IPS-15b (cell line): ENCODE results near the gene PHF21A.
A peak's percentile ranks its signal among the peaks of the same experiment; 100 is the strongest.

Experiments
- H3K27me3 ChIP-seq: one replicate; pipeline ENCODE4 v1.6.1; 2013; ENCODE audit warnings: low read length; ENCODE audit not compliant: control insufficient read depth, insufficient read depth
- H3K36me3 ChIP-seq: one replicate; pipeline ENCODE4 v1.6.1; 2013; ENCODE audit warnings: low read length; ENCODE audit not compliant: control insufficient read depth, insufficient read depth
- H3K4me1 ChIP-seq: one replicate; pipeline ENCODE4 v1.6.1; 2013; ENCODE audit warnings: mild to moderate bottlenecking, low read length; ENCODE audit not compliant: control insufficient read depth, insufficient read depth
- H3K4me3 ChIP-seq: one replicate; pipeline ENCODE4 v1.5.1; 2013; ENCODE audit warnings: low read depth, low read length
- H3K9ac ChIP-seq: one replicate; pipeline ENCODE4 v1.6.1; 2013; ENCODE audit warnings: low read depth, mild to moderate bottlenecking, low read length
- H3K9me3 ChIP-seq: one replicate; pipeline ENCODE4 v1.6.1; 2013; ENCODE audit warnings: mild to moderate bottlenecking, low read length; ENCODE audit not compliant: control insufficient read depth, insufficient read depth

PHF21A gene

DNA sequence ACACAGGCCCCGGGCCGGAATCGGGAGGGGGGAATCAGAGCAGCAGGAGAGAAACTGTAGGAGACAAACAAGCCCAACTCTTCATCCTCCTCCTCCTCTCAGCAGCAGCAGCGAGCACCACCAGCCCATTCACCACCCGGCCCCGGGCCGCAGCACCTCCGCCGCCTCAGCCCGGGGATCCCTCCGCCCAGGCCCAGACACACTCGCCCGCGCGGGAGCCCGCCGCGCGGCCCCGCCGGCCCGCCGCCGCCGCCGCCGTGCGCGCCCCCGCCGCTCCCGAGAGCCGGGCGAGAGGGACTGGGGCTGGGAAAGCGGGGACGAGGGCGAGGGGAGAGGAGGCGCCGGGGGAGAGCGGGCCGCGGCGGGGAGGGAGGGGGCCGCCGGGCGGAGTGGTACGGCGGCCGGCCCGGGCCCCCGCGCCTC lies at the start of gene PHF21A:
TSS of gene PHF21A (minus strand) at position 154 of the 423 bp plus-strand sequence. CDS start 37,235 bp downstream, outside the sequence.
- Histone ChIP-seq H3K36me3 (no peaks in the 10 kb centered on the region), H3K27me3 (no peaks in the 10 kb centered on the region), H3K4me1 (peaks cover 2% of the 10 kb centered on the region), H3K9ac (peak within 1 kb of the TSS; percentile 57), H3K9me3 (no peaks in the 10 kb centered on the region), H3K4me3 (peak within 1 kb of the TSS; percentile 79)

DNA sequence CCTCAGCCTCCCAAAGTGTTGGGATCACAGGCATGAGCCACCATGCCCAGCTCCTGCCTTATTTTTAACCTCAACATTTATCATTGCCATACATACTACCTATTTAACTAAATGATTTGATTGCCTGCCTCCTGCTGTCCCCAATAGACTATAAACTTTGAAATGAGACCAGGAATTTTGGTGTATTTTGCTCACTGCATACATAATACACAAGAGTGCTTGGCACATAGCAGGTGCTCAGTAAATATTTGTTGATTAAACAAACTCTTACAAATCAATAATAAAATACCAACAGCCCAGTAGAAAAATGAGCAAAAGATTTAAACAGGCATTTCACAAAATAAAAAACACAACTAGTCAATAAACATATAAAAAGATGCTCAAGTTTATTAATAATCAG lies 49.5 kb upstream of the PHF21A start:
- Histone ChIP-seq H3K9me3 (no peaks in the 10 kb centered on the region), H3K4me3 (no peak overlapping the region), H3K27me3 (no peaks in the 10 kb centered on the region), H3K4me1 (no peaks in the 10 kb centered on the region), H3K36me3 (no peaks in the 10 kb centered on the region), H3K9ac (no peak overlapping the region)

DNA sequence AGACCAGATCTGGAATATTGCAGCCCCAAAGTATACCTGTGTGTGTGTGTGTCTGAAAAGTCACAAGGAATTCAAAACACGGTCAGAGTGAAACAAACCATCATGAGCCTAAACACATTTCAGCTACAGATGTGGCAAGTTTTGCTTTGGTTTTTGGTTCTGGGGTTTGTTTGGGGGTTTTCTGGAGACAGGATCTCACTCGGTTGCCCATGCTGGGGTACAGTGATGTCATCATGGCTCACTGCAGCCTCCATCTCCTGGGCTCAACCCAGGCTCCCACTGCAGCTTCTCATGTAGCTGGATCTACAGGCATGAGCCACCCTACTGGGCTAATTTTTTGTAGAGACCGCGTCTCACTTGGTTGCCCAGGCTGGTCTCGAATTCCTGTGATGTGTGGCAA lies 41.4 kb upstream of the PHF21A start:
- Histone ChIP-seq H3K27me3 (no peaks in the 10 kb centered on the region), H3K36me3 (no peaks in the 10 kb centered on the region), H3K9ac (no peak overlapping the region), H3K4me3 (no peak overlapping the region), H3K9me3 (no peaks in the 10 kb centered on the region), H3K4me1 (no peaks in the 10 kb centered on the region)

DNA sequence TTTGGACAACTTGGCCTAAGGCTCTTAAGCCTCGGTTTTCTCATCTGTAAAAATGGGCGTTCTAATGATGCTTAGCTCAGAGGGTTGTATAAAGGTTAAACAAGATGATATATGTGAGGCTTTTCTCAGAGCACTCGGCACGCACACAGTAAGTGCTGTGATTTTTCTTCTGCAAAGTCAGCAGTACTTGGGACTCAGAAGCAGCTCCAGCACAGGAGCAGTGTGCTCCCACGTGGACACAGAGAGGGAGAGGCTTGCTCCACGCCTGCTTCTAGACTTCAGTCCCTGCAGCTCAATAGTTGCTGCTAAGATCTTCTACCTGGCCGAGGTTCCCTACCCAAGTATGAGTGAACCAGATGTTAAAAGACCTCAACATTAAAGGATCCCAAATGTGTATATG lies 39.9 kb upstream of the PHF21A start:
- no peaks in the 10 kb centered on the region for H3K36me3 ChIP-seq
- no peaks in the 10 kb centered on the region for H3K4me1 ChIP-seq
- H3K27me3 ChIP-seq = no peaks in the 10 kb centered on the region
- H3K9me3 ChIP-seq = no peaks in the 10 kb centered on the region
- no peak overlapping the region for H3K9ac ChIP-seq
- no peak overlapping the region for H3K4me3 ChIP-seq

DNA sequence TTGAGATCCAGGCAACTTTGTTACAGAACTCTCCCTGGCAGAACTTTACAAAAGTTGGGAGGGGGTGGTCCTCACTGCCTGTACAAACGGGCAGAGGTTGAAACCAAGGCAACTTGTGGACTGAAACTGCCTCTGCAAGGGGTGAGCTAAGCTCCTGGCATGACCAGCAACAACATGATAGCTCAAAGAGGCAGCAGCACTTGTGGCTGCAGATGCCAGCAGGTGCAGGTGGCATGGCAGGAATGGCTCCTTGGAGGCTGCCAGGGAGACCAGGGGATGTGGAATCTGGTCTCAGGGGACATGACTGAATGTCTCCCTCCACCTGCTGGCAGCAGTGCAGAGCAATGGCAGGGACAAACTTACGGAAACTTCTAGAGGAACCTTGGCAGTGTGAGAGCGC lies 38.8 kb upstream of the PHF21A start:
- Histone ChIP-seq H3K4me3 (no peak overlapping the region), H3K9me3 (no peaks in the 10 kb centered on the region), H3K9ac (no peak overlapping the region), H3K4me1 (no peaks in the 10 kb centered on the region), H3K27me3 (no peaks in the 10 kb centered on the region), H3K36me3 (no peaks in the 10 kb centered on the region)

DNA sequence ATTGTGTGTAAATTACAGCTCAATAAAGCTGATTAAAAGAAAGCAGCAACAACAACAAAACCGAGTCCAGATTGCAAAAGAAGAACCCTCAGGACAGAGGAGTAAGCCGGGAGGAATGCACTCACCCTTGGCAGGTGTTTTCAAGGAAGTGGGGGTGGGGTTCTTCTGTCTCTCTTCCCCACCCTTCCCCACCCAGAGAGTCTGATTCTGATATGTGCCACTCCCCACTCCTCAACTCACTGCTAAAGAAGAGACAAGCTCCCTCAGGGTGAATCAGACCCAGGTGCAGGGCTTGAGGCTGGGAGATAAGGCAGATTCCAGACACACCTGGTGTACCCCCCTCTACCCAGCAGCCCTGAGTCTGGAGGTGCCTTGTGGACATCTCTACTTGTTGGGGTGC lies 38.4 kb upstream of the PHF21A start:
- H3K27me3 ChIP-seq = no peaks in the 10 kb centered on the region
- no peaks in the 10 kb centered on the region for H3K9me3 ChIP-seq
- no peaks in the 10 kb centered on the region for H3K36me3 ChIP-seq
- H3K9ac ChIP-seq = no peak overlapping the region
- H3K4me3 ChIP-seq = no peak overlapping the region
- H3K4me1 ChIP-seq = no peaks in the 10 kb centered on the region

DNA sequence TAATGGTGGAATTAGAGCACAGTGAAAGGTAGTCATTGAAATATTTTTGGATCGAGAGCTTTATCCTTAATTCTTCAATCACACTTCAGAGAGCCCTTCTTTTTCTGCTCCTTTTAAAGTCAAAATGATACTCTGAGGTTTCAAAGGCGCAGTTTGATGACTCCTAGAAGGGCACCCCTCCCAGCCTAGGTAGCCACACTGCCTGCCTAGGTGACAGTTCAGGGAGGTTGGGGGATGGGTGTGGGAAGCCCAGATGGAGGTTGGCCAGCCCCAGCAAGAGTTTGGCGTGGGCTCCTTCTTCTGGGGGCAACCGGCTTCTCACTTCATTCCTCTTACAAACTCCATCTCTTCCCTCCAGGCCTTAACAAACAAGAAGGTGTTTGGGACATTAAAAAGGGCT lies 28.6 kb upstream of the PHF21A start:
- Histone ChIP-seq H3K4me3 (no peak overlapping the region), H3K9ac (no peak overlapping the region), H3K36me3 (no peaks in the 10 kb centered on the region), H3K4me1 (no peaks in the 10 kb centered on the region), H3K9me3 (no peaks in the 10 kb centered on the region), H3K27me3 (no peaks in the 10 kb centered on the region)

DNA sequence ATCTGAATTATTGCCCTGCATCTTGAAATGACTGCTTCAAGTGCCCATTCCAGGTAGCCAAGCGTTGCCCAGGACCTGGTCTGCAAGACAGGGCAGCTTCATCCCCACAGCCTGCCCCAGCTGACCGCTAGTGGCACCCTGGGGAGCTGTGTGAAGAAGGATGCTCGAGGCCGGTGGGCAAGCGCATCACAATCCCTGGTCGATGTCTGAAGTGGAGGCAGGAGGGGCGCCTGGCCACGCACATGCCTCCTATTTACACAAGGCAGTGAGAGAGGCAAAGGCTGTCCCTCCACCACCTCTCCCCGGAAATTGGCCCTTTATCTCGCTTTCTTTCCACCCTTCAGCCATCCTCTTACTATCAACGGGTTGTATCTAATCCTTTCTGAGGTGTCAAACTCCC lies 28.1 kb upstream of the PHF21A start:
- Histone ChIP-seq H3K9me3 (no peaks in the 10 kb centered on the region), H3K4me3 (no peak overlapping the region), H3K9ac (no peak overlapping the region), H3K4me1 (no peaks in the 10 kb centered on the region), H3K36me3 (no peaks in the 10 kb centered on the region), H3K27me3 (no peaks in the 10 kb centered on the region)

DNA sequence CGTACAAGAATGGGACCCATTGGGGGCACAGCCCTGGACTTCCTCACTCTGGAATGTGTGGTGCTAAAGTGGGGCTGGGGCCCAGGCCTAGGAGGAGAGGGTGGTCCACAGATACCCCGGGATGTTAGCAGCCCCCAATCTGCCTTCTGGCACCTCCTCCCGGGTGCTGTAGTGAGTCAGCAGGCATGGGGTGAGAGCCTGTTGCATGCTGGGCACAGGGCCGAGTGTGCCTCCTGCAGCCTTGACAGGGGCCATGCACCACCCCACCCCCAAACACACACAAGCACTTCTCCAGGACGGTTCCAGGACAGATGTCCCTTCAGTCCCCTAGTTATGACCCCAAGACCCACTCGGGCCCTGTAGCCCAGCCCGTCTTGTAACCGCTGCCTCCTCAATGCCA lies 23.5 kb upstream of the PHF21A start:
- Histone ChIP-seq H3K4me1 (no peaks in the 10 kb centered on the region), H3K36me3 (no peaks in the 10 kb centered on the region), H3K9ac (no peak overlapping the region), H3K4me3 (no peak overlapping the region), H3K9me3 (no peaks in the 10 kb centered on the region), H3K27me3 (no peaks in the 10 kb centered on the region)

DNA sequence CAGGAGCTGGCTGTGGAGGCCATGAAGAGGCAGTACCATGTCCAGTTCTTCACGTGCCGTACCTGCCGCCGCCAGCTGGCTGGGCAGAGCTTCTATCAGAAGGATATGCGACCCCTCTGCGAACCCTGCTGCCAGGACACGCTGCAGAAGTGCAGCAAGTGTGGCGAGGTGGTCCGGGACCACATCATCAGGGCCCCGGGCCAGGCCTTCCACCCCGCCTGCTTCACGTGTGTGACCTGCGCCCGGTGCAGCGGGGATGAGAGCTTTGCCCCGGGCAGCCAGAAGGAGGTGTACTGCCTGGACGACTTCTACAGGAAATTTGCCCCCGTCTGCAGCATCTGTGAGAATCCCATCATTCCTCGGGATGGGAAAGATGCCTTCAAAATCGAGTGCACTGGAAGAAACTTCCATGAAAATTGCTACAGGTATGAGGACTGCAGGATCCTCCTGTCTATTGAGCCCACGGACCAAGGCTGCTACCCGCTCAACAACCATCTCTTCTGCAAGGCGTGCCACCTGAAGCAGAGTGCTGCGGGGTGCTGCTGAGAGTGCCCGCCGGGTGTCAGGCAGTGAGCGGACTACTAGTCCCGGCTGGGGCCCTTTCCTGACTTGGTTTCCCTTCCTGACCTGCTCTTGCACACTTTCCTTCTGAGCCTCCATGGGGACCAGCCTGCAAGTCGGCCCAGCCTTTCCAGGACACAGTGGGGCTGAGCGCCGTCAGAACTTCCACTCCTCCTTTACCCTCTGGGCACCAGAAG lies 22.0 kb upstream of the PHF21A start:
- H3K27me3 ChIP-seq = no peaks in the 10 kb centered on the region
- no peaks in the 10 kb centered on the region for H3K36me3 ChIP-seq
- no peaks in the 10 kb centered on the region for H3K9me3 ChIP-seq
- no peak overlapping the region for H3K4me3 ChIP-seq
- H3K9ac ChIP-seq = no peak overlapping the region
- H3K4me1 ChIP-seq = no peaks in the 10 kb centered on the region

DNA sequence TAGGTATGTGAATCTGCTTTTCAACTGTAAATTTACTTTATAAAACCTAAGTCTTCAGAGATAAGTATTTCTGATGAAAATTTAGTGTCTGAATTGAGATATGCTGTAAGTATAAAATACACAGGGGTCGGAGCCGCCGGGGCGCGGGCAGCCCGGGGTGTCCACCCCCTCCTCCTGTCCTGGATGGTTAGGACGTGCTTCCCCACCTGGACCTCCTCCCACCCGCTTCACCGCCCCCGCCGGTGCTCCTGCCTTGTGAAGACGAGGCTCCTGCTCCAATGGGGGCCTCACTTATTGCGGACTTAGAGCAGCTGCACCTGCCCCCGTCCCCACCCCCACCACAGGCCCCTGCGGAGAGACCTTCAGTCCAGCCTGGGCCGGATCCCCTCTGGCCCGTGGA lies 21.3 kb upstream of the PHF21A start:
- Histone ChIP-seq H3K4me3 (no peak overlapping the region), H3K9me3 (no peaks in the 10 kb centered on the region), H3K9ac (no peak overlapping the region), H3K36me3 (no peaks in the 10 kb centered on the region), H3K4me1 (no peaks in the 10 kb centered on the region), H3K27me3 (no peaks in the 10 kb centered on the region)

DNA sequence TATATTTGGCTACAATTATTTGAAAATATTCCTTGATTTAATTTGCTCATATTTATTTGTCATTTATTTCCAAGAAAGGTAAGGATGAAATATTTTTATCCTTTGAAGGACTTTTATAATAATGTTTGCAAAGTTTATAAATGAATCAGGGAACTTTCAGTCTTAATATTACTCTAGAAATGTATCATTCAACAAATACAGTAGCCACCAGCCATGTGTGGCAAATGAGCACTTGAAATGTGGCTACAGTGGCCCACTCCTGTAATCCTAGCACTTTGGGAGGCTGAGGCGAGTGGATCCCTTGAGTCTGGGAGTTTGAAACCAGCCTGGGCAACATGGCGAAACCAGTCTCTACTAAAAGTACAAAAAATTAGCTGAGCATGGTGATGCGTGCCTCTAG lies 20.3 kb upstream of the PHF21A start:
- no peak overlapping the region for H3K9ac ChIP-seq
- peaks cover 2% of the 10 kb centered on the region for H3K4me1 ChIP-seq
- H3K27me3 ChIP-seq = no peaks in the 10 kb centered on the region
- no peaks in the 10 kb centered on the region for H3K36me3 ChIP-seq
- no peak overlapping the region for H3K4me3 ChIP-seq
- no peaks in the 10 kb centered on the region for H3K9me3 ChIP-seq
